GM18951 (cell line): Measurements from ENCODE around the gene SRGN.

ENCODE experiments used
- POLR2A ChIP-seq: IDR thresholded peaks from 4 replicates; pipeline ENCODE4 v1.6.1; 2011; ENCODE audit warnings: mild to moderate bottlenecking; ENCODE audit not compliant: insufficient read length, insufficient read depth; ENCODE audit errors: extremely low read depth
- in situ Hi-C: fragments of 300-500 bp; cut with MboI; formaldehyde crosslinking; loops from one replicate; pipeline ENCODE4 v1.12.0; 2022; ENCODE audit warnings: low sequenced_read_pairs, mixed read lengths, inconsistent platforms; ENCODE audit not compliant: unreplicated experiment

Gene SRGN

DNA sequence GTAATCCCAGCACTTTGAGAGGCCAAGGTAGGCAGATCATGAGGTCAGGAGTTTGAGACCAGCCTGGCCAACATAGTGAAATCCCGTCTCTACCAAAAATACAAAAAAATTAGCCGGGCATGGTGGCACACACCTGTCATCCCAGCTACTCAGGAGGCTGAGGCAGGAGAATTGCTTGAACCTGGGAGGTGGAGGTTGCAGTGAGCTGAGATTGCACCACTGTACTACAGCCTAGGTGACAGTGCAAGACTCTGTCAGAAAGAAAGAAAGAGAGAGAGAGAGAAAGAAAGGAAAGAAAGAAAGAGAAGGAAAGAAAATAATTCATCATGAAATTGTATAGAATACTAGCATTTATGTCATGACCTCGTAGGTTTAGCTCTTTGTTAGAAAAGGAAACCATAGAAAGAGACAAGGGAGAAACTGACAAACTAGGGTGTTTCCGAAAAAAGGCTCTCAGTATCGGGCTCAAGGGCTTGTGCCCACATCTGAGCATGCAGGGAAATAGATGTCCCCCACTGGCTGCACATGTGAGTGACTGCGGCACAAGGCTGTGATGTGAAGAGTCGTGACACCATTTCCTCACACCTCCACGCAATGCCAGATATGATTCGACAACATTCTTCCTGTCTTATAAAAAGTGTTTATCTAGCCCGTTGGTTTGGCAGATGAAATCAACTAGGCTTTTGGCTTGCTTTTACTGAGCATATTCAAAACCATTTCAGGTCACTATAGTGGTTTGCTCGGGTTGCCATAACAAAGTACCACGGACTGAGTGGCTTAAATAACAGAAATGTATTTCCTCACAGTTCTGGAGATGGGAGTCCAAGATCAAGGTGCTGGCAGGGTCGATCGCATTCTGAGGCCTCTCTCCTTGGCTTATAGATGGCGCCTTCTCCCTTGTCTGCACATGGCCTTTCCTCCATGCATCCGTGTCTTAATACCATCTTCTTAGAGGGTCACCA is 2.0 kb downstream of the SRGN start:
- TF ChIP-seq POLR2A, result peak; percentile 56
- in situ Hi-C loops, result loop anchor here (5.0 kb wide), 1 partner anchor 73 kb away; no protein-coding TSS in a partner anchor

DNA sequence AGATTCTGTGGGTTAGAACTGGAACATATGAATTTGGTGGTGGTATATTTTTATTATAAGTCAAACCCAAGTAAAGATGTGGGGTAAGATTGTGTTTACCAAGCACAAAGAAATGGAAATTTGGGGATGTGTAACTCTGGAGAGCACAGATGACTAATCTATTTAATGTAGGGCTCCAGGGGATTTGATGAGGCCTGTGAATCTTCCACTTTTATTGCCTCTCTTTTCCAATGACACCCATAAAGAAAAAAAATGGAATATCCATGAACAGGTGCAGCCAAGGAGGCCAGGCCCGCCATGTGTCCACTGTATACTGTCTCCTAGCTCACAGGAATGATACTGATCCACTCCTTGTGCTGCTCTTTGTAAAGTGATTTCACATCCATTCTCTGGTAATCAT is 2.8 kb downstream of the SRGN start:
- no peak for TF ChIP-seq POLR2A
- in situ Hi-C loops, result loop anchor here (5.0 kb wide), 1 partner anchor 73 kb away; no protein-coding TSS in a partner anchor

DNA sequence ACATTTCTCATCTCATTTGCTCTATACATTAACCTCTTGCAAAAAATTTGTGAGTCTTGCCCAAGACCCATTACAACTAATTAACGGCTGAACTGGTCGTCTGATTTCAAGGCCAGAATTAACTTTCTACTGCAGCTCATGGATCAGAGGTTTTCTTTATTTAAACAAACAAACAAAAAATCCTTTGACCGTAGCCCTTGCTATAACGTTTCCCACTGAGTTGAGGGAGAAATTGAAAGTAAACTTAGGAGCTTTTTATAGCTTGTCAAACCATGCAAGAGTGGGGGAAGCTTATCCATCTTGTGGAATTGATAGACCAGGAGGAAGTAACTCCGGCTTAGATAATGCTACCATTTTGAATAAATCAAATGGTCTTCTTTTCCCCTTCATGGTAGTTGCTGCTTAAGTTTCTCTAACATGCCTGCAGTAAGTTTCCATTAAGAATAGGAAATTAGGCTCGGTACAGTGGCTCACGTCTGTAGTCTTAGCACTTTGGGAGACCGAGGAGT is 3.3 kb downstream of the SRGN start:
- in situ Hi-C loops, result loop anchor here (5.0 kb wide), 1 partner anchor 74 kb away; no protein-coding TSS in a partner anchor
- TF ChIP-seq POLR2A, result no peak

DNA sequence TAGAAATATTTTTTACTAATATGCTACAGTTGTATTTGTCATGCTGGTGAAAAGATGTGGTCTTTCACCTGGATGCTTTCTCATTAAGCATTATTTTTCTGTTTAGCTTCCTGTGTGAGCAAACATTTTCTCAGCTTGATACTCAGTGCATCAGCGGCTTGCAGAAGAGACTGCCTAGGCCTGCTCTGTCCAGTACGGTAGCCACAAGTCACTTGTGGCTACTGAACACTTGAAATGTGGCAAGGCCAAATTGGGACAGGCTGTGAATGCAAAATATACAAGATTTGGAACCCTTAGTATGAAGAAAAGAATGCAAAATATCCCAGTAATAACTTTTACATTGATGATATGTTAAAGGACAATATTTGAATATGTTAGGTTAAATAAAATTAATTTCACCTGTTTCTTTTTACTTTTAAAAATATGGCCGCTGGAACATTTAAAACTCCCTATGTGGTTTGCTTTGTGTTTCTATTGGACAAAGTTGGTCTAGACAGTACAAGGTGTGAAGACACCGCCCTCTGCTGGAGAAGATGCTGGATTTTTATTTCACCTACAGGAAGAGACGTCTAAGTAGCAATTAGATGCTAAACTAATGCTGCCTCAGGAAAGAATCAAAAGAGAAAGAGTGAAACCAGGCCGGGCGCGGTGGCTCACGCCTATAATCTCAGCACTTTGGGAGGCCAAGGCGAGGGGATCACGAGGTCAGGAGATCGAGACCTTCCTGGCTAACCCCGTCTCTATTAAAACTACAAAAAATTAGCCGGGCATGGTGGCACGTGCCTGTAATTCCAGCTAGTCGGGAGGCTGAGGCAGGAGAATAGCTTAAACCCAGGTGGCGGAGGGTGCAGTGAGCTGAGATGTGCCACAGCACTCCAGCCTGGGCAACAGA is 5.3 kb downstream of the SRGN start:
- no peak for TF ChIP-seq POLR2A
- in situ Hi-C loops, result loop anchor here (5.0 kb wide), 1 partner anchor 76 kb away; no protein-coding TSS in a partner anchor

DNA sequence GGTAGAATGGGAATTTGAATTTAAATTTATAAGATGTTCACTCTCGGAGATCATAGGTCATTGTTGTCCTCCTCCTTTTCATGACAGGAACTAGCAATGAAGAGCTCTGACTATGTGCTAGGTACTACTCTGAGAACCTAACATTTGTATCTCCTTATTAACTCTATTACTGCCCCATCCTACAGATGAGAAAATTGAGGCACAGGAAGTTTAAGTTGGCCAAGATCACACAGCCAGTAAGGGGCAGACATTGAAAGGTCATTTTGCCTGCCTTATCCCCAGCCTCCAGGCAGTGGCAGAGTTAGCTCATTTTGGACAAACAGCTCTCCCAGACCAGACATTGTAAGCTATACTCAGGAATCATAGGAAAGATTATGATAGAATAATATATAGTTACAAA is 6.0 kb downstream of the SRGN start:
- no peak for TF ChIP-seq POLR2A
- in situ Hi-C loops, result loop anchor here (5.0 kb wide), 1 partner anchor 77 kb away; no protein-coding TSS in a partner anchor

DNA sequence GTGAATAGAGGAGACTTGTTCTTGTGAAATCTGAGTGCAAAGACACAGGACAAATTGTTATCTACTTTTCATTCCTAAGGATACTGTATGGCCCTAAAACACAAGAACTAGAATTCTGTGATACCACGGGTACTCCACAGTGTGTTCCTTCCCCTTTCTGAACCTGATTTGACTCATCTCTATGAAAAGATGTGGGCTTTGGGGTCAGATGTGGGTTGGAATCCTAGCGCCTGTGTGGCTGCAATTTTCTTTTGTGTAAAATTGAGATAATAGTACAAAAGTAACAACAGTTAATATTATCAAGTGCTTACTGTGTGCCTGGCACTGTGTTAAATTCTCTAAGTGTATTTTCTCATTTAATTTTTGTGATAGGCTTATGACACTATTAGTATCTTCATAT is 8.1 kb downstream of the SRGN start:
- in situ Hi-C loops, result no loop called here
- peak; percentile 1 for TF ChIP-seq POLR2A

DNA sequence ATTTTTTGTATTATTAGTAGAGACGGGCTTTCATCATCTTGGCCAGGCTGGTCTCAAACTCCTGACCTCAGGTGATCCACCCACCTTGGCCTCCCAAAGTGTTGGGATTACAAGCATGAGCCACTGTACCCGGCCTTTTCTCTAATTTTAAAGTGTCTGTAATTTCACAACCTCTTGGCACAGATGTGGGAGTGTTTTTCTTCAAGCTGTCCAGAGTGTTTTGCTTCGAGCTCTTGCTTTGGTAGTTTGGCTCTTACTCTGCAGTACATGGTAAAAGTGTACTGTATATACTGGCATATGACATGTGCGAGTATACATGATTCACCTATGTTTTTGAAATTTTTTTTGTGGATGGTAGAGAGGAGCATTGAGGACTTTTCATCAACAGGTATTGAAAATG is 9.8 kb downstream of the SRGN start:
- in situ Hi-C loops, result no loop called here
- TF ChIP-seq POLR2A, result no peak

DNA sequence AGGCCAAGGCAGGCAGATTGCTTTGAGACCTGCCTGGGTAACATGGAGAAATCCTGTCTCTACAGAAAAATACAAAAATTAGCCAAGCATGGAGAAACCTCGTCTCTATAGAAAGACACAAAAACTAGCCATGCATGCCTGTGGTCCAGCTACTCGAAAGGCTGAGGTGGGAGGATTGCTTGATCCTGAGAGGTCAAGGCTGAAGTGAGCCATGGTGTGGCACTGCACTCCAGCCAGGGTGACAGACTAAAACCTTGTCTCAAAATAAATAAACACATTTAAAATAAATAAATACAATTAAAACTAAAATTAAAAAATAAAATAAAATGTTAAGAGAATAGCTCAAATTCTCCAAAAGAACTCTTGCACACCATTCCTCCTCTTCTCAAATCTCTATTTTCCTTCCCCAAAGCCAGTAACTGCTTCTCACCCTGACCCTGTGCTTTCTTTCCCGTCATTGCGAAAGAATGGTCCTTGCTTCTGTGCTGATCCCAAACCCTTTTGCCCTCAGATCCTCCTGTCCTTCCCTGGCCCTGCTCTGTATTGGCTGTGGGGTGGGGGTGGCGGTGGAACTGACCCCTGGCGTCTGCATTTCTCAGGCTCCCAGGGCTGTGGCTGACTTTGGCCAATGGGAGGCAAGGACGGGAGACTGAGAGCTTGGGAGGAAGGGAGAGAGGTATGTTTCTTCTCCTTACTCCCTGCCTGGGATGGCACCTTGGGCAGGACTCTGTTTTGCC is 12.4 kb downstream of the SRGN start:
- in situ Hi-C loops, result no loop called here
- peak; percentile 23 for TF ChIP-seq POLR2A

DNA sequence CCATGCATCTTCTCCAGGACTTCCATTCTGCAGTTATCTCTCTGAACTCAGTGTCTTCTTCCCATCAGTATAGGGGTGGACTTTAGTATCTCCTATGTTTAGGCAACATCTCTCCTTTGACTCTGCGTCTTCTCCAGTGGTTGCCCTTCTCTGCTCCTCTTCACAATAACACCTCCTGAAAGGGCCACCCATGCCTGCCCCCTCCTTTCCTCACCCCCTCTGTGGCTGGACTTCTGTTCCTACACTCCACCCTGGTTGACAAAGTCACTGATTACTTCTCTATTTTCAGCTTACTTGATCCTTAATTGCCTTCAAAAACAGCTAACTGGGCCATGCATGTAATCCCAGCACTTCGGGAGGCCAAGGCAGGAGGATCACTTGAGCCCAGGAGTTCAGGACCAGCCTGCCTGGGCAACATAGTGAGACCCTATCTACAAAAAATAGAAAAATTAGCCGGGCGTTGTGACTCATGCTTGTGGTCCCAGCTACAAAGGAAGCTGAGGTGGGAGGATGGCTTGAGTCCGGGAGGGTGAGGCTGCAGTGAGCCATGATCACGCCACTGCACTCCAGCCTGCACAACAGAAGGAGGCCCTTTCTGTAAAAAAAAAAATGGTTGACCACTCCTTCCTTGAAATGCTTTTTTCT is 13.7 kb downstream of the SRGN start:
- in situ Hi-C loops, result no loop called here
- peak; percentile 12 for TF ChIP-seq POLR2A

DNA sequence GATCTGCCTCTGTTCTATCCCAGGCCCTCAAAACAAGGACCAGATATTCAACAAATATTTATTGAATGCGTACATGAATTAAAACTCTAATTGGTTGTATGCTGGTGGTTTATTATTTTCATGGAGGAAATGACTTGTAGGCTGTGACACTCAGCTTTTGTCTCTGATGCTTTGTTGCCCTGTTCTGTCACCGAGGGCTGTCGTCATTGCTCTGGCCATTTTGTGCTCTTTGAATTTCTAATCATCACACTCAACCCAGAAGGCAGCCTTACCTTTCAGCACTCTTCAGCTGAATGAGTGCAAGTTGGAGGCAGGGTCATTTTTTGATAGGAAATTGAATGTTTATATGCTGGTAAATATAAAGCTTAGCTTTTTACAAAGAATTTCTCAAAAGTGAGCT is 14.5 kb downstream of the SRGN start:
- TF ChIP-seq POLR2A, result no peak
- in situ Hi-C loops, result no loop called here

DNA sequence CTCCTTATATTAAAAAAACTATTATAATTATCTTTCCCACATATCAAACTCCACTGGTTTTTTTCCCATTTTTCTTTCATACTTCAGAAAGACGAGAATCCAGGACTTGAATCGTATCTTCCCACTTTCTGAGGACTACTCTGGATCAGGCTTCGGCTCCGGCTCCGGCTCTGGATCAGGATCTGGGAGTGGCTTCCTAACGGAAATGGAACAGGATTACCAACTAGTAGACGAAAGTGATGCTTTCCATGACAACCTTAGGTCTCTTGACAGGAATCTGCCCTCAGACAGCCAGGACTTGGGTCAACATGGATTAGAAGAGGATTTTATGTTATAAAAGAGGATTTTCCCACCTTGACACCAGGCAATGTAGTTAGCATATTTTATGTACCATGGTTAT is 15.9 kb downstream of the SRGN start:
- no peak for TF ChIP-seq POLR2A
- in situ Hi-C loops, result no loop called here
